Vagina (tissue), 2 donors: ENCODE results near the gene PTK7. TPM values are rescaled to one million over a fixed set of nuclear protein-coding genes. Genes with fewer than 3 reads are reported as not detected.
"Not testable (repeated sequence)": the region's sequence is repeated elsewhere in the genome, so short reads cannot be mapped to it uniquely, and the experiment has no call there.

Experiments
- DNase-seq, 2 donors: peaks; one replicate each; pipeline ENCODE4 v3.0.0-alpha.2; 2017; ENCODE audit errors: extremely low spot score in 2 of 2
- H3K27ac ChIP-seq: fragments of 200-600 bp; sonication (generic); one replicate; pipeline ENCODE4 v1.5.1; 2019
- H3K27me3 ChIP-seq: fragments of 200-600 bp; sonication (generic); one replicate; pipeline ENCODE4 v1.5.1; 2019
- H3K36me3 ChIP-seq, 2 donors: fragments of 200-600 bp; sonication (generic); one replicate each; pipeline ENCODE4 v1.5.1; 2017 to 2019
- H3K4me1 ChIP-seq: fragments of 200-600 bp; sonication (generic); one replicate; pipeline ENCODE4 v1.5.1; 2019
- H3K4me3 ChIP-seq, 2 donors: fragments of 200-600 bp; sonication (generic); 1 replicate in 1 of 2; 2 replicates in 1 of 2; pipeline ENCODE4 v1.5.1; 2016 to 2019
- H3K9me3 ChIP-seq: fragments of 200-600 bp; sonication (generic); one replicate; pipeline ENCODE4 v1.5.1; 2019
- POLR2A ChIP-seq, 2 donors: fragments of 450-650 bp; IDR thresholded peaks; one replicate each; pipeline ENCODE4 v1.6.1; 2017; ENCODE audit warnings: antibody characterized with exemption in 2 of 2, mild to moderate bottlenecking in 2 of 2, moderate library complexity in 2 of 2
- POLR2AphosphoS5 ChIP-seq, 2 donors: sonication (generic); formaldehyde crosslinking; IDR thresholded peaks; one replicate each; pipeline ENCODE4 v1.9.0; 2017; ENCODE audit warnings: antibody characterized with exemption in 2 of 2, mild to moderate bottlenecking in 2 of 2, low read depth in 1 of 2; ENCODE audit not compliant: insufficient read depth in 1 of 2
- intact Hi-C: fragments of 100-400 bp; cut with DNase I; formaldehyde crosslinking; loops from one replicate; pipeline ENCODE4 v1.15.1; 2023
- total RNA-seq: library from RNA; depleted of rRNA; stranded (reverse); fragments of >200 nt; gene quantifications from one replicate; pipeline ENCODE4 v1.2.3, GENCODE V29; 2016
- TF ChIP-seq, protein P1 (sequence below), 3 experiments: fragments of 450-650 bp in 2 of 3; fragments of 200-600 bp in 1 of 3; sonication (generic) in 1 of 3; IDR thresholded peaks; one replicate each; pipeline ENCODE4 v1.5.1; 2017 to 2019; ENCODE audit warnings: antibody characterized with exemption in 3 of 3, mild to moderate bottlenecking in 2 of 3, moderate library complexity in 2 of 3

Gene PTK7
- total RNA-seq, 1 donor from 2014 or later: 62.1 TPM

DNA sequence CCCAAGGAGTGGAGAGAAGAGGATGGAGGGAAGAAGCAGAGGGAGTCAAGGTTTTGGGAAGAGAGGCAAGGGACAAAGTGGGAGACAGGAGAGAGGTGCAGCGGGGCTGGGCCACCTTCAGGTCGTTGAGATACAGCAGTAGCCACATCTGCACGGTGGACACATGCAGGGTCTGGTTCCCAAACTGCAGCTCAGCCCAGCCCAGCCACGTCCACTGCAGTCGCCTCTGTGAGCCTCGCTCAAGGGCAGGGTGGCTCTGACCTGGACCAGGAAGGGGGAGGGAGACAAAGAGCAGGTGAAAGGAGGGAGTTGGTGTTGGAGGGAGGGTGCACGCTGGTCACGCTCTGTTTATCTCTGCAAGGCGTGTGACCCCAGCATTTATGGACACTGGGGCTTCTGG is 37.4 kb upstream of the PTK7 start:
- H3K36me3 ChIP-seq: peaks cover 0 to 47% of the 10 kb centered on the region in 2 donors
- TF ChIP-seq POLR2A (IDR thresholded peaks at IDR 0.05): no peak
- TF ChIP-seq, protein P1, sequence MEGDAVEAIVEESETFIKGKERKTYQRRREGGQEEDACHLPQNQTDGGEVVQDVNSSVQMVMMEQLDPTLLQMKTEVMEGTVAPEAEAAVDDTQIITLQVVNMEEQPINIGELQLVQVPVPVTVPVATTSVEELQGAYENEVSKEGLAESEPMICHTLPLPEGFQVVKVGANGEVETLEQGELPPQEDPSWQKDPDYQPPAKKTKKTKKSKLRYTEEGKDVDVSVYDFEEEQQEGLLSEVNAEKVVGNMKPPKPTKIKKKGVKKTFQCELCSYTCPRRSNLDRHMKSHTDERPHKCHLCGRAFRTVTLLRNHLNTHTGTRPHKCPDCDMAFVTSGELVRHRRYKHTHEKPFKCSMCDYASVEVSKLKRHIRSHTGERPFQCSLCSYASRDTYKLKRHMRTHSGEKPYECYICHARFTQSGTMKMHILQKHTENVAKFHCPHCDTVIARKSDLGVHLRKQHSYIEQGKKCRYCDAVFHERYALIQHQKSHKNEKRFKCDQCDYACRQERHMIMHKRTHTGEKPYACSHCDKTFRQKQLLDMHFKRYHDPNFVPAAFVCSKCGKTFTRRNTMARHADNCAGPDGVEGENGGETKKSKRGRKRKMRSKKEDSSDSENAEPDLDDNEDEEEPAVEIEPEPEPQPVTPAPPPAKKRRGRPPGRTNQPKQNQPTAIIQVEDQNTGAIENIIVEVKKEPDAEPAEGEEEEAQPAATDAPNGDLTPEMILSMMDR (IDR thresholded peaks at IDR 0.05): no peak
- TF ChIP-seq POLR2AphosphoS5 (IDR thresholded peaks at IDR 0.05; ENCODE audit: insufficient read depth in 1 of 2, low read depth in 1 of 2): no peak
- H3K27me3 ChIP-seq: no peaks in the 10 kb centered on the region
- intact Hi-C loops: no loop called here
- no peaks in the 10 kb centered on the region for H3K4me1 ChIP-seq
- no peak overlapping the region for H3K27ac ChIP-seq
- H3K9me3 ChIP-seq: no peaks in the 10 kb centered on the region
- H3K4me3 ChIP-seq: no peak overlapping the region
- DNase-seq: no peak

DNA sequence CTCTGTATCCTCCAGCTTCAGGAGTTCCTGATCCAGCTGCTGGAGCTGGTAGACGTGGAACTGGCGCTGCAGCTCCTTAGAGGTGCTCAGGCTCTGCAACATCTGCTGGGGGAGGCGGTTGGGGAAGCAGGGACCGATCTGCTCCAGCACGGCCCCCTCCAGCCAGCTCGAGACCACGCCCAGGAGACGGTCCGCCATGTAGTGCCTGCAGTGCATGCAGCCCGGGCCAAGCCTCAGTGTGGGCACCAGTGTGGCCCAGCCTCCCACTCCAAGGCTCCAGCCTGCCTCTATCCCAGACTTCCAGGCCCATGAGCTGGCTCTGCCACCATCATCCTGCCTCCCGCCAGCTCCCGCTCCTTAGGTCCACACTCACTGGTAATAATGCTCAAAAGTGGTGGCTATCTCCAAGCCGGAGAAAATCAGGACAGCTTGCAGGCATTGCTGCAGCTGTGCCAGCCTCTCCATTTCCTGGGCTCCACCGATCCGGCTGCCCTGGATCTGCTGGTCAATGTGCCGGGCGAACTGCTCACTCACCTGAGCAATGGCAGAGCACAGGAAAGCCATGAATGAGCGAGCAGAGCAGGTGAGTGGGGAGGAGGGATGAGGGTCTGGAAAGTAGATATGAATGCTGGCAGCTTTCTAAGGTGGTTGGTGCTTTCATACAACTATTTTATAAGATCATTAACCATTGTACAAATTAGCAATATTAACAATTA is 35.4 kb upstream of the PTK7 start:
- Histone ChIP-seq H3K4me1 (no peaks in the 10 kb centered on the region), H3K9me3 (no peaks in the 10 kb centered on the region), H3K4me3 (no peak overlapping the region), H3K27me3 (no peaks in the 10 kb centered on the region), H3K36me3 (peaks cover 0 to 53% of the 10 kb centered on the region in 2 donors), H3K27ac (no peak overlapping the region)
- intact Hi-C loops: no loop called here
- no peak for DNase-seq
- TF ChIP-seq POLR2AphosphoS5 (IDR thresholded peaks at IDR 0.05; ENCODE audit: insufficient read depth in 1 of 2, low read depth in 1 of 2) (no peak), POLR2A (IDR thresholded peaks at IDR 0.05) (no peak)
- TF ChIP-seq, protein P1 (IDR thresholded peaks at IDR 0.05): no peak

- H3K27me3 ChIP-seq, H3K4me1 ChIP-seq, DNase-seq, intact Hi-C loops, H3K4me3 ChIP-seq, H3K27ac ChIP-seq, H3K9me3 ChIP-seq: not testable (repeated sequence)
- peaks cover 0 to 60% of the 10 kb centered on the region in 2 donors for H3K36me3 ChIP-seq
Measured at GRCh38 chr6:43041475-43041874, 34.6 kb upstream of the PTK7 start.

GRCh38 chr6:43043310-43043709 is 32.8 kb upstream of the PTK7 start:
- H3K36me3 ChIP-seq: peaks cover 0 to 59% of the 10 kb centered on the region in 2 donors
- H3K4me1 ChIP-seq: no peaks in the 10 kb centered on the region
- H3K4me3 ChIP-seq: no peak overlapping the region
- H3K9me3 ChIP-seq: no peaks in the 10 kb centered on the region
- intact Hi-C loops: no loop called here
- no peak for DNase-seq
- H3K27ac ChIP-seq: no peak overlapping the region
- no peaks in the 10 kb centered on the region for H3K27me3 ChIP-seq
- TF ChIP-seq POLR2A (IDR thresholded peaks at IDR 0.05) (no peak), POLR2AphosphoS5 (IDR thresholded peaks at IDR 0.05; ENCODE audit: insufficient read depth in 1 of 2, low read depth in 1 of 2) (no peak)
- TF ChIP-seq, protein P1 (IDR thresholded peaks at IDR 0.05): no peak

GRCh38 chr6:43045371-43045930 is 30.7 kb upstream of the PTK7 start:
- Histone ChIP-seq H3K4me1 (no peaks in the 10 kb centered on the region), H3K36me3 (peaks cover 0 to 66% of the 10 kb centered on the region in 2 donors)
- DNase-seq: no peak

More at GRCh38 chr6:43045371-43045930, 30.7 kb upstream of the PTK7 start:
- Histone ChIP-seq H3K4me3 (no peak overlapping the region), H3K9me3 (no peaks in the 10 kb centered on the region), H3K27me3 (no peaks in the 10 kb centered on the region), H3K27ac (no peak overlapping the region)
- TF ChIP-seq POLR2AphosphoS5 (IDR thresholded peaks at IDR 0.05; ENCODE audit: insufficient read depth in 1 of 2, low read depth in 1 of 2) (no peak), POLR2A (IDR thresholded peaks at IDR 0.05) (no peak)
- TF ChIP-seq, protein P1 (IDR thresholded peaks at IDR 0.05): no peak
- intact Hi-C loops: no loop called here
